Trophoblast cell (in vitro differentiated cells and primary cell): ENCODE measurements around the gene NR4A3.

Experiments used
- DNase-seq, 2 donors: peaks; one replicate each; pipeline ENCODE4 v3.0.0-alpha.2; 2016
- H2AFZ ChIP-seq: 2 replicates; pipeline ENCODE4 v1.6.1; 2013; ENCODE audit warnings: low read length, moderate library complexity, mild to moderate bottlenecking; ENCODE audit not compliant: insufficient read depth, poor library complexity
- H2AK5ac ChIP-seq: 2 replicates; pipeline ENCODE4 v1.6.1; 2013; ENCODE audit warnings: mild to moderate bottlenecking, low read length
- H2BK120ac ChIP-seq: 2 replicates; pipeline ENCODE4 v1.6.1; 2013; ENCODE audit warnings: low read length, mild to moderate bottlenecking, moderate library complexity; ENCODE audit not compliant: insufficient read depth, poor library complexity
- H2BK12ac ChIP-seq: 2 replicates; pipeline ENCODE4 v1.6.1; 2013; ENCODE audit warnings: mild to moderate bottlenecking, low read length, moderate library complexity
- H2BK5ac ChIP-seq: 2 replicates; pipeline ENCODE4 v1.6.1; 2013; ENCODE audit warnings: low read length, low read depth, moderate library complexity, mild to moderate bottlenecking; ENCODE audit not compliant: poor library complexity
- H3K14ac ChIP-seq: 2 replicates; pipeline ENCODE4 v1.6.1; 2013; ENCODE audit warnings: mild to moderate bottlenecking, low read length
- H3K18ac ChIP-seq: 2 replicates; pipeline ENCODE4 v1.6.1; 2013; ENCODE audit warnings: mild to moderate bottlenecking, low read length
- H3K23ac ChIP-seq: 2 replicates; pipeline ENCODE4 v1.6.1; 2013; ENCODE audit warnings: low read length
- H3K27ac ChIP-seq: 2 replicates; pipeline ENCODE4 v1.5.1; 2013; ENCODE audit warnings: low read depth, mild to moderate bottlenecking, inconsistent platforms, low read length, moderate library complexity
- H3K27me3 ChIP-seq: 2 replicates; pipeline ENCODE4 v1.6.1; 2013; ENCODE audit warnings: inconsistent platforms, mild to moderate bottlenecking, low read length, moderate library complexity; ENCODE audit not compliant: insufficient read depth
- H3K36me3 ChIP-seq, 2 experiments: 1 replicate in 1 of 2; 2 replicates in 1 of 2; pipeline ENCODE4 v1.6.1; 2013; ENCODE audit warnings: low read length in 2 of 2, mild to moderate bottlenecking in 2 of 2, moderate library complexity in 1 of 2; ENCODE audit not compliant: insufficient read depth in 2 of 2, control insufficient read depth in 1 of 2
- H3K4ac ChIP-seq: 2 replicates; pipeline ENCODE4 v1.6.1; 2013; ENCODE audit warnings: low read depth, mild to moderate bottlenecking, low read length, moderate library complexity
- H3K4me1 ChIP-seq, 2 experiments: 1 replicate in 1 of 2; 2 replicates in 1 of 2; pipeline ENCODE4 v1.6.1; 2013; ENCODE audit warnings: low read length in 2 of 2, mild to moderate bottlenecking in 2 of 2, moderate library complexity in 1 of 2; ENCODE audit not compliant: insufficient read depth in 2 of 2, control insufficient read depth in 1 of 2
- H3K4me2 ChIP-seq: 2 replicates; pipeline ENCODE4 v1.6.1; 2013; ENCODE audit warnings: inconsistent platforms, mild to moderate bottlenecking, low read length, moderate library complexity
- H3K4me3 ChIP-seq: 2 replicates; pipeline ENCODE4 v1.5.1; 2013; ENCODE audit warnings: mild to moderate bottlenecking, low read depth, low read length, inconsistent platforms
- H3K79me1 ChIP-seq: one replicate; pipeline ENCODE4 v1.6.1; 2013; ENCODE audit warnings: low read length
- H3K79me2 ChIP-seq: 2 replicates; pipeline ENCODE4 v1.6.1; 2013; ENCODE audit warnings: low read length, mild to moderate bottlenecking; ENCODE audit not compliant: control insufficient read depth, insufficient read depth, poor library complexity
- H3K9ac ChIP-seq: 2 replicates; pipeline ENCODE4 v1.6.1; 2013; ENCODE audit warnings: mild to moderate bottlenecking, low read length
- H3K9me3 ChIP-seq: 2 replicates; pipeline ENCODE4 v1.6.1; 2013; ENCODE audit warnings: low read depth, mild to moderate bottlenecking, control low read depth, inconsistent platforms, low read length; ENCODE audit not compliant: insufficient read depth
- H4K12ac ChIP-seq: 2 replicates; pipeline ENCODE4 v1.6.1; 2013; ENCODE audit warnings: low read depth, mild to moderate bottlenecking, low read length, moderate library complexity
- H4K8ac ChIP-seq: 2 replicates; pipeline ENCODE4 v1.6.1; 2013; ENCODE audit warnings: low read depth, mild to moderate bottlenecking, low read length, moderate library complexity
- H4K91ac ChIP-seq: one replicate; pipeline ENCODE4 v1.6.1; 2013; ENCODE audit warnings: low read depth, mild to moderate bottlenecking, low read length, moderate library complexity
- WGBS: extraction: QIAGEN DNeasy Blood & Tissue Kit; methylation state at CpG from one replicate; pipeline ENCODE4 v1.1.7; 2013; ENCODE audit warnings: missing lambda C conversion rate; ENCODE audit not compliant: insufficient read length, insufficient coverage; ENCODE audit errors: extremely low coverage; 5-methylcytosine and 5-hydroxymethylcytosine counted together

NR4A3 gene

DNA sequence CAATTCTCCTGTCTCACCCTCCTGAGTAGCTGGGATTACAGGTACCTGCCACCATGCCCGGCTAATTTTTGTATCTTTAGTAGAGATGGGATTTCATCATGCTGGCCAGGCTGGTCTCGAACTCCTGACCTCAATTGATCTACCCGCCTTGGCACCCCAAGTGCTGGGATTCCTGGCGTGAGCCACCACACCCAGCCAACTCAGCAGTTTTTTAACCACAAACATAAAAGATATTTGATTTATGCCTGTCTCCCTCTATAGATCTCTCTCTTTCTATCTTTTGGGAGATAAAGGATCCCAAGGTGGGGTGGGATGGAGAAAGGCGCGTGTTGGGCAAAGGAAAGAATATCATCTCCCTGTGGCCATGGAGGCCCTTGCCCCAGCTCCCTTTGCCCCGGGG lies 26.8 kb downstream of the NR4A3 start:
- DNase-seq = no peak
- Histone ChIP-seq H2BK12ac (no peak overlapping the region), H3K9me3 (no peaks in the 10 kb centered on the region), H4K91ac (no peak overlapping the region), H3K18ac (no peak overlapping the region), H3K79me1 (no peaks in the 10 kb centered on the region), H3K23ac (no peak overlapping the region), H4K12ac (no peak overlapping the region), H2BK120ac (no peak overlapping the region), H3K27ac (no peak overlapping the region), H3K4ac (no peak overlapping the region), H3K14ac (no peak overlapping the region), H3K27me3 (no peaks in the 10 kb centered on the region), H3K4me1 (peaks cover 0 to 4% of the 10 kb centered on the region in 2 experiments), H2BK5ac (no peak overlapping the region), H4K8ac (no peak overlapping the region), H3K79me2 (no peaks in the 10 kb centered on the region), H2AK5ac (no peak overlapping the region), H3K36me3 (no peaks in the 10 kb centered on the region), H2AFZ (no peak overlapping the region), H3K4me2 (no peak overlapping the region), H3K9ac (no peak overlapping the region), H3K4me3 (no peak overlapping the region)
- WGBS = no CpG with 5 or more reads among the region's 7 CpGs

DNA sequence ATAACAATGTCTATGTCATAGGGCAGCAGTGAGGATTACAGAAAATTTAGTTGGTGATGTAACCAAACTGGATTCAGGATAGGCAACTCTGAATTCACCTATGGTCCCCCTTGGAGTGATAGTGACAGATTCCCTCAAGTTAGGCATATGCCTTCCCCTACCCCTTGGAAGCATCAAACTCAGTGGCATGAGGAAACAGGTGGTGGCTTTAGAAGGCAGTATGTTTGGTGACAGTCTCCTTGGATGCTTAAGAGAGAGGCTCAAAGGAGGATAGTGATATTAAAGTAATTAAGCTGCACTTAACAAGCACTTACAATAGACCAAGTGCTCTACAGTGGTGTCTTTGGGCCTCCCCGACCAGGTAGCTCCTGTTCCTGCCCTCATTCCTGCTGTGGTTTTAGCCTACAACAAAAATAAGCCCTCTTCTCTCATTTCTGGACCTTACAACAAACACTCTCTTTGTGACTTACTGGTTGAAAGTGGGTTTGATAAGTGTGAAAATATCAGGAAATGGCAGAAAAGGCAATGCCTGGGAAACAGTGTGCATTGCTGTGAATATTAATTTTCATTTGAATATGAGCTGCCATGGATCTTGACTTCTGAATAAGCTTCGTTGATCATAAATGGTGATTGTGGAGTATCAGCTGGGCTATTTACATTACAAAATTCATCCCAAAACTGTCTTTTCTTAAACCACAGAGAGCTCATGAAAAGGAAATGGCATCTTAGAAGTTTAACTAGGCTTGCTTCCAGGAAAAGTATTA lies 29.2 kb downstream of the NR4A3 start:
- no peaks in the 10 kb centered on the region for H3K9me3 ChIP-seq
- peaks cover 0 to 4% of the 10 kb centered on the region in 2 experiments for H3K4me1 ChIP-seq
- no peak overlapping the region for H2AK5ac ChIP-seq
- no peaks in the 10 kb centered on the region for H3K27me3 ChIP-seq
- H2BK12ac ChIP-seq = no peak overlapping the region
- H3K14ac ChIP-seq = no peak overlapping the region
- H3K4ac ChIP-seq = no peak overlapping the region
- H3K9ac ChIP-seq = no peak overlapping the region
- no peak for DNase-seq
- no peak overlapping the region for H2BK5ac ChIP-seq
- H3K36me3 ChIP-seq = no peaks in the 10 kb centered on the region
- H3K18ac ChIP-seq = no peak overlapping the region
- H3K79me1 ChIP-seq = no peaks in the 10 kb centered on the region
- no peak overlapping the region for H4K91ac ChIP-seq
- no peak overlapping the region for H2AFZ ChIP-seq
- no CpG with 5 or more reads among the region's 2 CpGs for WGBS
- no peak overlapping the region for H3K4me2 ChIP-seq
- H2BK120ac ChIP-seq = no peak overlapping the region
- H3K79me2 ChIP-seq = no peaks in the 10 kb centered on the region
- no peak overlapping the region for H4K8ac ChIP-seq
- H4K12ac ChIP-seq = no peak overlapping the region
- H3K23ac ChIP-seq = no peak overlapping the region
- H3K4me3 ChIP-seq = no peak overlapping the region
- no peak overlapping the region for H3K27ac ChIP-seq

DNA sequence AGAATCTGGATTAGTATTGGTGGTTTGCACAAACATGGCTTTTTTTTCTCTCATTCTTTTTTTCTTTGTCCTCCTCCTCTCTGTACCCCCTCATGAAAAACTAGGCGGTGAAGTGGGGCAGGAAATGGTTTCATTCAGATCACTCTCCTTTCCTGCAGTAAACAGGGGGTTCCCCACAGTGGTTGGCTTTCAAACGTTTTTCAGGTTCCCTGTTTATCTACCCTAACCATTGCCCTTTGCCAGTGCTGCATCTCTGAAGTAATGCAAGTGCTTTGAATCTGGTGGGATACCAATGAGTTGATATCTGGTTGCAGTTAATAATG lies 29.8 kb downstream of the NR4A3 start:
- Histone ChIP-seq H4K8ac (no peak overlapping the region), H3K9me3 (no peaks in the 10 kb centered on the region), H3K79me1 (no peaks in the 10 kb centered on the region), H3K9ac (no peak overlapping the region), H3K23ac (no peak overlapping the region), H3K4me2 (no peak overlapping the region), H2AK5ac (no peak overlapping the region), H3K14ac (no peak overlapping the region), H2BK12ac (no peak overlapping the region), H2AFZ (no peak overlapping the region), H3K4ac (no peak overlapping the region), H2BK5ac (no peak overlapping the region), H3K27me3 (no peaks in the 10 kb centered on the region), H3K36me3 (no peaks in the 10 kb centered on the region), H3K27ac (no peak overlapping the region), H3K4me3 (no peak overlapping the region), H3K18ac (no peak overlapping the region), H4K91ac (no peak overlapping the region), H3K4me1 (peaks cover 0 to 4% of the 10 kb centered on the region in 2 experiments), H4K12ac (no peak overlapping the region), H2BK120ac (no peak overlapping the region), H3K79me2 (no peaks in the 10 kb centered on the region)
- DNase-seq = no peak
- no CpG with 5 or more reads among the region's 2 CpGs for WGBS

GRCh38 chr9:99852617-99853016 lies 30.9 kb downstream of the NR4A3 start:
- H3K23ac ChIP-seq = no peak overlapping the region
- peaks cover 0 to 4% of the 10 kb centered on the region in 2 experiments for H3K4me1 ChIP-seq
- no peak overlapping the region for H2BK12ac ChIP-seq
- no peaks in the 10 kb centered on the region for H3K79me1 ChIP-seq
- no peak overlapping the region for H2AFZ ChIP-seq
- H3K79me2 ChIP-seq = no peaks in the 10 kb centered on the region
- H3K18ac ChIP-seq = no peak overlapping the region
- H4K8ac ChIP-seq = no peak overlapping the region
- no peak overlapping the region for H3K4me2 ChIP-seq
- no peak overlapping the region for H2BK120ac ChIP-seq
- no peaks in the 10 kb centered on the region for H3K9me3 ChIP-seq
- H3K4ac ChIP-seq = no peak overlapping the region
- H3K36me3 ChIP-seq = no peaks in the 10 kb centered on the region
- H3K14ac ChIP-seq = no peak overlapping the region
- WGBS = no CpG with 5 or more reads among the region's 4 CpGs
- H2BK5ac ChIP-seq = no peak overlapping the region
- no peak overlapping the region for H4K12ac ChIP-seq
- H4K91ac ChIP-seq = no peak overlapping the region
- no peaks in the 10 kb centered on the region for H3K27me3 ChIP-seq
- H3K9ac ChIP-seq = no peak overlapping the region
- no peak overlapping the region for H3K4me3 ChIP-seq
- H3K27ac ChIP-seq = no peak overlapping the region
- no peak for DNase-seq
- no peak overlapping the region for H2AK5ac ChIP-seq
